ENCODE measurements around the gene STK31.
A peak's percentile ranks its signal among the peaks of the same experiment; 100 is the strongest.
"Not testable (repeated sequence)": the region's sequence is repeated elsewhere in the genome, so short reads cannot be mapped to it uniquely, and the experiment has no call there.

The STK31 gene

GRCh38 chr7:23802720-23803397, 92.8 kb downstream of the STK31 start:
- DNase-seq (ENCODE audit: low read depth in 2 of 2) = no peak

GRCh38 chr7:23804707-23805106, 94.7 kb downstream of the STK31 start:
- DNase-seq (ENCODE audit: low read depth in 2 of 2) = no peak

- DNase-seq (ENCODE audit: low read depth in 2 of 2) = no peak
Measured at GRCh38 chr7:23808421-23808820, 98.4 kb downstream of the STK31 start.

- no peak for DNase-seq (ENCODE audit: low read depth in 2 of 2)
Measured at GRCh38 chr7:23810099-23810498, 100.1 kb downstream of the STK31 start.

- no peak for DNase-seq (ENCODE audit: low read depth in 2 of 2)
Measured at GRCh38 chr7:23811540-23811939, 101.5 kb downstream of the STK31 start.

- not testable (repeated sequence) for DNase-seq (ENCODE audit: low read depth in 2 of 2)
Measured at GRCh38 chr7:23828125-23828524, 118.1 kb downstream of the STK31 start.

- DNase-seq (ENCODE audit: low read depth in 2 of 2) = not testable (repeated sequence)
Measured at GRCh38 chr7:23832733-23833132, 122.7 kb downstream of the STK31 start.

GRCh38 chr7:23833405-23833804, 123.4 kb downstream of the STK31 start:
- no peak for DNase-seq (ENCODE audit: low read depth in 2 of 2)

GRCh38 chr7:23844837-23845236, 134.8 kb downstream of the STK31 start:
- not testable (repeated sequence) for DNase-seq (ENCODE audit: low read depth in 2 of 2)

GRCh38 chr7:23852135-23852534, 142.1 kb downstream of the STK31 start:
- DNase-seq (ENCODE audit: low read depth in 2 of 2) = no peak

GRCh38 chr7:23852988-23853387, 143.0 kb downstream of the STK31 start:
- no peak for DNase-seq (ENCODE audit: low read depth in 2 of 2)

- peak in 1 of 2 donors; percentile 2 for DNase-seq (ENCODE audit: low read depth in 2 of 2)
Measured at GRCh38 chr7:23863209-23863787, 153.3 kb downstream of the STK31 start.

- no peak for DNase-seq (ENCODE audit: low read depth in 2 of 2)
Measured at GRCh38 chr7:23864973-23865372, 155.0 kb downstream of the STK31 start.

- DNase-seq (ENCODE audit: low read depth in 2 of 2) = no peak
Measured at GRCh38 chr7:23873306-23873705, 163.3 kb downstream of the STK31 start.

GRCh38 chr7:23876526-23876925, 166.5 kb downstream of the STK31 start:
- not testable (repeated sequence) for DNase-seq (ENCODE audit: low read depth in 2 of 2)
